Measurements from ENCODE around the gene ABLIM1. TPM values are rescaled to one million over a fixed set of nuclear protein-coding genes. Genes with fewer than 3 reads are reported as not detected.

Gene ABLIM1
- total RNA-seq, 4 donors from 2014 or later: 83.1 to 145 (median 120) TPM

DNA sequence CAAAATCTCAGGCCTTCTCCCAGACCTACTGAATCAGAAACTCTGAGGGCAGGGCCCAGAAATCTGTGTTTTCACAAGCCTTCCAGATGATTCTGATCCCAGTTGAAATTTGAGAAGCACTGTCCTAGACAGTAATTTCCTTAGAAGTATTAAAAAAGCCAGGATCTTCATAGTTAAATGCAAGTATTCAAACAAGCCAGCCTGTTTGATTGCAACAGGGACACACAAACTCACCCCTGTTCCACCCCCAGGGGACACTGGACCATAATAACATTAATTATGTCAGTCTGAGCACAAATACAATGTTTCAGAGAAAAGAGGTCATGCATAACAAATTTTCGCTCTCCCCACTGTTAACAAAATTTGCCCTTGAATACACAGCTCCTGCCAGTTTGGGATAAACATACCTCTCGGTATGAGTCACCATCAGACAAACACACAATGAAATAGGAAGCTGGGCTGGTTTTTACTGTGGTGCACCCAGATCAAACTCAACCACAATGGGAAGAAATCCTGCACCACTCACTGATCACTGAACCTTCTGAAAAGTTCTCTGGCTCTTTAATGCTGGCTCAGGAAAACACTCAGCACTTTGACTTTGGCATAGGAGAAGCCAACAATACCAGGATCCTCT is 34.3 kb downstream of the ABLIM1 start:
- DNase-seq (ENCODE audit: extremely low spot score): no peak
- Histone ChIP-seq H3K9me3 (peaks cover 0 to 9% (median 4%) of the 10 kb centered on the region in 4 donors), H3K27ac (replicated peaks in 1 of 4) (peak overlapping the region; percentile 53 to 60 (median 60)), H3K4me3 (no peak overlapping the region), H3K36me3 (peaks cover 0 to 41% (median 0%) of the 10 kb centered on the region in 4 donors), H3K4me1 (peaks cover 26 to 82% (median 43%) of the 10 kb centered on the region in 4 donors), H3K27me3 (no peaks in the 10 kb centered on the region)
- TF ChIP-seq POLR2A (IDR thresholded peaks at IDR 0.05; ENCODE audit: low read depth) (no peak), POLR2AphosphoS5 (IDR thresholded peaks at IDR 0.05) (peak in 1 of 2 donors; percentile 10)
- intact Hi-C loops (cut with DNase I): no loop called here
- WGBS: 27% methylated on average over 2 of the region's 2 CpGs

DNA sequence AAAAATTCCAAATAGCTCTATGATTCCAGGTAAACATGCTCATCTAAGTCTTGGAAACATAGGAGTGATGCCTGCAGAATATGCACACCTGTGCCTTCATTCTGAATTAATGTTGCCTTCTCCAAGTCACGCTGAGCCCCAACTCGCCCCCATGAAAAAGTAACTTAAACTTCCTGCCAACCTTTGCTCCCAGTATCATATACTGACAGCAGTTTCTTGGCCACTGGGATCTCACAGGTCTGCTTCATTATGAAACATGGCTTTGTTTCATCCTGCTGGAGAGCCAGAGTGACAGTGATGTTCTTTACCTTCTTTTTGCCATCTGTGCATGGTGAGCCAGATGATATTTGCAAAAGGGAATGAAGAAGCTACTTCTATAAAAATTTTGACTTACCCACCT is 34.9 kb downstream of the ABLIM1 start:
- DNase-seq (ENCODE audit: extremely low spot score): no peak
- H3K27ac ChIP-seq (replicated peaks in 1 of 4): peak overlapping the region; percentile 53 to 60 (median 60)
- TF ChIP-seq EP300 (IDR thresholded peaks at IDR 0.05) (no peak), POLR2AphosphoS5 (IDR thresholded peaks at IDR 0.05) (no peak), POLR2A (IDR thresholded peaks at IDR 0.05; ENCODE audit: low read depth) (no peak)
- TF ChIP-seq, protein P1, sequence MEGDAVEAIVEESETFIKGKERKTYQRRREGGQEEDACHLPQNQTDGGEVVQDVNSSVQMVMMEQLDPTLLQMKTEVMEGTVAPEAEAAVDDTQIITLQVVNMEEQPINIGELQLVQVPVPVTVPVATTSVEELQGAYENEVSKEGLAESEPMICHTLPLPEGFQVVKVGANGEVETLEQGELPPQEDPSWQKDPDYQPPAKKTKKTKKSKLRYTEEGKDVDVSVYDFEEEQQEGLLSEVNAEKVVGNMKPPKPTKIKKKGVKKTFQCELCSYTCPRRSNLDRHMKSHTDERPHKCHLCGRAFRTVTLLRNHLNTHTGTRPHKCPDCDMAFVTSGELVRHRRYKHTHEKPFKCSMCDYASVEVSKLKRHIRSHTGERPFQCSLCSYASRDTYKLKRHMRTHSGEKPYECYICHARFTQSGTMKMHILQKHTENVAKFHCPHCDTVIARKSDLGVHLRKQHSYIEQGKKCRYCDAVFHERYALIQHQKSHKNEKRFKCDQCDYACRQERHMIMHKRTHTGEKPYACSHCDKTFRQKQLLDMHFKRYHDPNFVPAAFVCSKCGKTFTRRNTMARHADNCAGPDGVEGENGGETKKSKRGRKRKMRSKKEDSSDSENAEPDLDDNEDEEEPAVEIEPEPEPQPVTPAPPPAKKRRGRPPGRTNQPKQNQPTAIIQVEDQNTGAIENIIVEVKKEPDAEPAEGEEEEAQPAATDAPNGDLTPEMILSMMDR (IDR thresholded peaks at IDR 0.05): no peak
- H3K27me3 ChIP-seq: no peaks in the 10 kb centered on the region
- WGBS: 61% methylated on average over 2 of the region's 2 CpGs
- peaks cover 0 to 42% (median 0%) of the 10 kb centered on the region in 4 donors for H3K36me3 ChIP-seq
- H3K9me3 ChIP-seq: peaks cover 0 to 9% (median 4%) of the 10 kb centered on the region in 4 donors
- H3K4me1 ChIP-seq: peaks cover 26 to 84% (median 45%) of the 10 kb centered on the region in 4 donors
- intact Hi-C loops (cut with DNase I): no loop called here
- H3K4me3 ChIP-seq: no peak overlapping the region

DNA sequence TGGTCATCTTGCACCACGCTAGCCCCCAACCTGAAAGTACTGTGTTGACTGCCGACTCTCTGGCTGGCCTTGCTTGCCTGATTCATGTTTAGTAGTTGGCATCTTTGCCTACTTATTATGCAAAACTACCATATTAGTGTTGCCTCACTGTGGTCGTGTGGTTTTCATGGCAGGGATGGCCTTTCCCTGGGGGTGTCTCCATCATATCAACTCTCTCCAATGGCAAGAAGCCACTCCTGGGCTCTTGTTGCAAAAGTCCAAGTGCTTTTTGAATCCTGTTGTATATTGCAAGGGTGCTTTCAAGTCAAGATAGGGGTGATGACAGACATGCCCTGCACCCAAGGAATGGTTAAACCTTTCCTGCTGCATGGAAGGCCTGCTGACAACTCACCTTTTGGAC is 39.4 kb downstream of the ABLIM1 start:
- Histone ChIP-seq H3K27ac (replicated peaks in 1 of 4) (no peak overlapping the region), H3K36me3 (peaks cover 0 to 28% (median 0%) of the 10 kb centered on the region in 4 donors), H3K4me1 (peaks cover 20 to 72% (median 29%) of the 10 kb centered on the region in 4 donors), H3K27me3 (no peaks in the 10 kb centered on the region), H3K9me3 (no peaks in the 10 kb centered on the region), H3K4me3 (no peak overlapping the region)
- WGBS: 84% methylated on average over 3 of the region's 3 CpGs
- intact Hi-C loops (cut with DNase I): no loop called here
- DNase-seq (ENCODE audit: extremely low spot score): no peak
- TF ChIP-seq, protein P1 (IDR thresholded peaks at IDR 0.05): no peak
- no peak for TF ChIP-seq POLR2AphosphoS5 (IDR thresholded peaks at IDR 0.05)
- no peak for TF ChIP-seq POLR2A (IDR thresholded peaks at IDR 0.05; ENCODE audit: low read depth)
- no peak for TF ChIP-seq EP300 (IDR thresholded peaks at IDR 0.05)

DNA sequence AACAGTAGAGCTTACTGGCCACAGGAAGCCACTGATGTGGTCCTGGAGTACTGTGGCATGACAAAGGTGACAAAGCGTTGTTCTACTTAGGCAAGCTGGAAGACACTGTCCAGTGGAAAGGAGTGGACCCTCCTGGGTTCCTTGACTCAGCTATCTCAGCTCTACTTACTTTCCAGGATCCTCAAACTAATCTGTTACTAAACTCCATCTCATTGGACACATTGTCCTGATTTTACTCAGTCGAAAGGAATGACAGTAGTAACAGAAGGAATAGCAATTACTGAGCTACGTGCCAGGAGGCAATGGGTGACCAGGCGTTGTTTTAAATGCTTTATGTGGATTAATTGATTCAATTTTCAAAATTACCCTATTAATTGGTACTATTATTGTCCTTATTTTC is 41.6 kb downstream of the ABLIM1 start:
- Histone ChIP-seq H3K36me3 (peaks cover 0 to 28% (median 0%) of the 10 kb centered on the region in 4 donors), H3K9me3 (no peaks in the 10 kb centered on the region), H3K27ac (replicated peaks in 1 of 4) (no peak overlapping the region), H3K4me3 (no peak overlapping the region), H3K27me3 (no peaks in the 10 kb centered on the region), H3K4me1 (peaks cover 9 to 71% (median 18%) of the 10 kb centered on the region in 4 donors)
- WGBS: 94% methylated on average over 4 of the region's 4 CpGs
- TF ChIP-seq, protein P1 (IDR thresholded peaks at IDR 0.05): no peak
- TF ChIP-seq POLR2AphosphoS5 (IDR thresholded peaks at IDR 0.05): no peak
- DNase-seq (ENCODE audit: extremely low spot score): no peak
- intact Hi-C loops (cut with DNase I): no loop called here

DNA sequence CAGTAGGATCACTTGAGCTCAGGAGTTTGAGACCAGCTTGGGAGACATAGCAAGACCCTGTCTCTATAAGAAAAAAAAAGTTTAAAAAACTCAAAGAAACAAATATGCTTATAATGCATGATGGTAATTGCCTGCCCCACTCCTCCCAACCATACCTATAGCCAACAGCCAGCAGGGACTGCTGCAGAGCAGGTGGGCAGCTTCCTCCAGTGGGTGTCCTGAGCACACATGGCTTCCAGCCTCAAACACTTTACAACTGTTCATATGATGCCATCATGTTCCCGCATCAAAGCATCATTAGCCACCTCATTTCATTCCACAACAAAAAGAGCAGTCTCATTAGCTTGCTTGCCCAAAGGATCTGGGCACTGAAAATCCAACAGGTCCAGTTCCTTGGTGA is 42.0 kb downstream of the ABLIM1 start:
- TF ChIP-seq POLR2A (IDR thresholded peaks at IDR 0.05; ENCODE audit: low read depth) (no peak), EP300 (IDR thresholded peaks at IDR 0.05) (no peak), POLR2AphosphoS5 (IDR thresholded peaks at IDR 0.05) (no peak)
- TF ChIP-seq, protein P1 (IDR thresholded peaks at IDR 0.05): no peak
- intact Hi-C loops (cut with DNase I): no loop called here
- Histone ChIP-seq H3K4me3 (no peak overlapping the region), H3K4me1 (peaks cover 9 to 74% (median 20%) of the 10 kb centered on the region in 4 donors), H3K36me3 (peaks cover 0 to 28% (median 0%) of the 10 kb centered on the region in 4 donors), H3K27me3 (no peaks in the 10 kb centered on the region), H3K9me3 (no peaks in the 10 kb centered on the region), H3K27ac (replicated peaks in 1 of 4) (no peak overlapping the region)
- WGBS: 100% methylated on average over 1 of the region's 1 CpG
- DNase-seq (ENCODE audit: extremely low spot score): no peak

All from esophagus muscularis mucosa (tissue), 4 donors.